Activated T-cell treated with anti-CD3 and anti-CD28 coated beads, Interleukin-2, amount 50 U/mL, for 4 hours (primary cell): Measurements from ENCODE around the gene ETV3L. TPM values are rescaled to one million over a fixed set of nuclear protein-coding genes. Genes with fewer than 3 reads are reported as not detected.

Source experiments
- ATAC-seq, 2 donors: fragments of 200-7000 bp; cut with Tn5 transposase; one replicate each; pipeline ENCODE4 v1.10.0; 2021
- DNase-seq: peaks from one replicate; pipeline ENCODE4 v3.0.0-alpha.2; 2020
- H3K27me3 Mint-ChIP-seq: one replicate; pipeline ENCODE4 v1.8.0; 2021; ENCODE audit warnings: low read depth, mixed read lengths
- H3K36me3 Mint-ChIP-seq: one replicate; pipeline ENCODE4 v1.8.0; 2022; ENCODE audit warnings: mixed read lengths; ENCODE audit not compliant: insufficient read depth
- H3K4me1 Mint-ChIP-seq: one replicate; pipeline ENCODE4 v1.8.0; 2021; ENCODE audit warnings: low read depth, mixed read lengths
- H3K4me3 Mint-ChIP-seq: one replicate; pipeline ENCODE4 v1.8.0; 2021; ENCODE audit warnings: mild to moderate bottlenecking, moderate library complexity, mixed read lengths
- H3K9me3 Mint-ChIP-seq: one replicate; pipeline ENCODE4 v1.8.0; 2021; ENCODE audit warnings: mixed read lengths
- total RNA-seq, 3 donors: library from RNA; stranded (reverse); gene quantifications; one replicate each; pipeline ENCODE4 v1.2.1, GENCODE V29; 2021

The ETV3L gene
- total RNA-seq, result not detected

GRCh38 chr1:157099633-157100009 lies at the start of gene ETV3L:
TSS of gene ETV3L (minus strand) at chr1:157099808. CDS start at chr1:157099523, 285 bp downstream.
- no peak for ATAC-seq
- Mint-ChIP-seq H3K9me3 (no peaks in the 10 kb centered on the region), H3K4me1 (peaks cover 1% of the 10 kb centered on the region), H3K27me3 (no peaks in the 10 kb centered on the region), H3K36me3 (no peaks in the 10 kb centered on the region), H3K4me3 (no peak within 1 kb of the TSS)
- no peak for DNase-seq

DNA sequence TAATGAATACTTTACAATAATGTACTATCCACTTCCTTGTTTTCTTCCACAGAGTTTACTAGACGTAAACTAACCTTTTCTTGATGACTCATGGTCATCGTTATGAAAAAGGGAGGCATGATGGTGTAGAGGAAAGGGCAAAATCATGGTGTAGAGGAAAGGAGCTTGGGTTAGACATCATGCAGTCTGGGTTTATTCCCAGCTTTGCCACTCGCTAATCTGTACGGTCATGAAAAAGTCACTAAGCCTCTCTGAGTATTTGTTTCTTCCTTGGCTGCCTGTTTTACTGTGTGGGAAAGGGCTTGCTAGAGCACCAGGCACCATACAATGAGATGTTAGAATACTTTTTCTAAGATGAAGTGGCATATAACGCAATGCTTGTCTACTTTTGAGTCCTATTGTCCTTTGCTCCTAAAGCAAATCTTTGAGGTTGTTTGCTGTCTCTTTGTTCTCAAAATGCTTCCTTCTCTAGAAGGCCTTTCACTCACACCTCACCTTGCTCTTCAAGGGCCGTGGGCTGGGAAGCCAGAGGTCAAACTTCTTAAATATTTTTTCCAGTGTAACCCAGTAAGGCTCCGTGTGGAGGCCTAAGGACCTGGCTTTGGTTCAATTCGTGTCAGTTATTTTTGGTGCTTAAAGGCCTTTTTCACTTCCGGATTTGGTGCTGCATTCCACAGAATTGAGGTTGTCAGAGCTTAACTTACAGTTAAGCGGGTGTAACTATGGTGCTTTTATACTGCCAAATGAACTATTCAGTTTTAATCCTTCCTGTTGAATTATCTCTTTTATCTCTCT lies 48.5 kb upstream of the ETV3L start:
- Mint-ChIP-seq H3K27me3 (no peaks in the 10 kb centered on the region), H3K4me3 (no peak overlapping the region), H3K4me1 (peaks cover 10% of the 10 kb centered on the region), H3K36me3 (no peaks in the 10 kb centered on the region), H3K9me3 (no peaks in the 10 kb centered on the region)
- DNase-seq (no peak), ATAC-seq (no peak)

GRCh38 chr1:157147037-157147436 lies 47.4 kb upstream of the ETV3L start:
- ATAC-seq, result peak; percentile 19 to 43
- Mint-ChIP-seq H3K4me3 (no peak overlapping the region), H3K27me3 (no peaks in the 10 kb centered on the region), H3K9me3 (no peaks in the 10 kb centered on the region), H3K36me3 (no peaks in the 10 kb centered on the region), H3K4me1 (peaks cover 10% of the 10 kb centered on the region)
- no peak for DNase-seq

GRCh38 chr1:157146244-157146643 lies 46.6 kb upstream of the ETV3L start:
- Mint-ChIP-seq H3K9me3 (no peaks in the 10 kb centered on the region), H3K4me1 (peaks cover 10% of the 10 kb centered on the region), H3K27me3 (no peaks in the 10 kb centered on the region), H3K4me3 (no peak overlapping the region), H3K36me3 (no peaks in the 10 kb centered on the region)
- ATAC-seq (no peak), DNase-seq (no peak)

GRCh38 chr1:157145076-157145475 lies 45.5 kb upstream of the ETV3L start:
- no peak for DNase-seq
- H3K9me3 Mint-ChIP-seq, result no peaks in the 10 kb centered on the region
- H3K27me3 Mint-ChIP-seq, result no peaks in the 10 kb centered on the region
- no peak for ATAC-seq
- no peak overlapping the region for H3K4me3 Mint-ChIP-seq
- no peaks in the 10 kb centered on the region for H3K36me3 Mint-ChIP-seq
- peaks cover 13% of the 10 kb centered on the region for H3K4me1 Mint-ChIP-seq

DNA sequence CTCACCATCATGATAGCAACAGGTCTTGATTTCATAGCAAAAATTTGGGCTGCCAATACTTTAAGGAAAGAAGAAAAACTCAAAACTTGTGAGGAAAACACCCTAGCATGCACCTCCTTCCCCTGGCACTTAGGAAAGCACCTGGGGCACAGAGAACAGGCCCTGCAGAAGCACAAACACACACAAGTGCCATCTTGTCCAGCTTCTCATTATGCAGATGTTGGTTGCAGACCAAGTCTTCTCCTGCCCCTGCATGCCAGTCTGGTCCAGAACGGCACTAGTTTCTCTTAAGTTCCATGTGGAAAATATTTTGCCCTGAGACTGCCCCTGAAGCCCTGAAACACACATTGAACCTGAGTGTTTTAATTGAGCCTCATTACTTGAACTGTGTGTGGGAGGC lies 44.9 kb upstream of the ETV3L start:
- DNase-seq (no peak), ATAC-seq (no peak)
- peaks cover 18% of the 10 kb centered on the region for H3K4me1 Mint-ChIP-seq
- H3K27me3 Mint-ChIP-seq, result no peaks in the 10 kb centered on the region
- H3K36me3 Mint-ChIP-seq, result no peaks in the 10 kb centered on the region
- H3K4me3 Mint-ChIP-seq, result no peak overlapping the region
- H3K9me3 Mint-ChIP-seq, result no peaks in the 10 kb centered on the region

GRCh38 chr1:157142765-157143423 lies 43.3 kb upstream of the ETV3L start:
- Mint-ChIP-seq H3K9me3 (no peaks in the 10 kb centered on the region), H3K4me3 (no peak overlapping the region), H3K27me3 (no peaks in the 10 kb centered on the region), H3K36me3 (no peaks in the 10 kb centered on the region), H3K4me1 (peaks cover 24% of the 10 kb centered on the region)
- DNase-seq (no peak), ATAC-seq (no peak)

GRCh38 chr1:157142201-157142600 lies 42.6 kb upstream of the ETV3L start:
- no peak for ATAC-seq
- Mint-ChIP-seq H3K27me3 (no peaks in the 10 kb centered on the region), H3K4me3 (no peak overlapping the region), H3K36me3 (no peaks in the 10 kb centered on the region), H3K9me3 (no peaks in the 10 kb centered on the region), H3K4me1 (peaks cover 28% of the 10 kb centered on the region)
- DNase-seq, result no peak

DNA sequence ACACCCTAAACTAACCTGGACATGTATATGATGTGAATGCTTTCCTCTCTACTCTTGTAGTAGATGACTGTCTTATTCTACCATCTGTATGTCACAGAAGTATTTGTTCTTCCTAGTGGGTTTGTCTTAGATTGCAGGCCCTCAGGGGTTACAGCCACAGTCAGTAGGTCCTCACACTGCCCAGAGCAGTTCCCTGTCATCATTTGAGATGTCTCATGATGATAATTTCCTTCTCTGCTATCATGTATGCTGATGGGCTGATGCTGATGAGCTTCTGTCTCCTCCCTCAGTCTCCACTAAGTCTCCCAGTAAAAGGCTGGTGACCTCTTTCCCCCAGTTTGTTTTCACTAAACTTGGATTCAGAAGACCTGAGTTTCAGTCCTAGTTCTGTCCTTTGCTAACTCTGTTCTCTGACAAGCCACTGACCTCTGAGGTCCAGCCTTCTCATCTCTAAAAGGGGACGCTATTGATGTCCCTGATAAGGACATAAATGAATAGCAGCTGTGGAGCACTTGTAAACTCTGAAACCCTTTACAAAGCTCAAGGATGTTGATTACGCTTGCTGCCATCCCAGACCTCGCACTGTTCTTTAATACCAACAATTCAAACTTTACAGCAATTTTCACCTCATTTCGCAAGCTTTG lies 41.7 kb upstream of the ETV3L start:
- no peaks in the 10 kb centered on the region for H3K27me3 Mint-ChIP-seq
- H3K4me1 Mint-ChIP-seq, result peaks cover 37% of the 10 kb centered on the region
- no peak for ATAC-seq
- no peaks in the 10 kb centered on the region for H3K9me3 Mint-ChIP-seq
- H3K36me3 Mint-ChIP-seq, result peaks cover under 1% of the 10 kb centered on the region
- DNase-seq, result no peak
- H3K4me3 Mint-ChIP-seq, result no peak overlapping the region

- H3K36me3 Mint-ChIP-seq, result peaks cover 9% of the 10 kb centered on the region
- peaks cover 49% of the 10 kb centered on the region for H3K4me1 Mint-ChIP-seq
- no peak overlapping the region for H3K4me3 Mint-ChIP-seq
- H3K9me3 Mint-ChIP-seq, result no peaks in the 10 kb centered on the region
- peak; percentile 58 to 64 for ATAC-seq
- no peaks in the 10 kb centered on the region for H3K27me3 Mint-ChIP-seq
- DNase-seq, result no peak
These were observed 40.5 kb upstream of the ETV3L start for GRCh38 chr1:157140063-157140588.

GRCh38 chr1:157139052-157139715 lies 39.6 kb upstream of the ETV3L start:
- Mint-ChIP-seq H3K9me3 (no peaks in the 10 kb centered on the region), H3K4me1 (peaks cover 58% of the 10 kb centered on the region), H3K36me3 (peaks cover 17% of the 10 kb centered on the region), H3K27me3 (no peaks in the 10 kb centered on the region), H3K4me3 (peak overlapping the region; percentile 98)
- DNase-seq (no peak), ATAC-seq (no peak)

DNA sequence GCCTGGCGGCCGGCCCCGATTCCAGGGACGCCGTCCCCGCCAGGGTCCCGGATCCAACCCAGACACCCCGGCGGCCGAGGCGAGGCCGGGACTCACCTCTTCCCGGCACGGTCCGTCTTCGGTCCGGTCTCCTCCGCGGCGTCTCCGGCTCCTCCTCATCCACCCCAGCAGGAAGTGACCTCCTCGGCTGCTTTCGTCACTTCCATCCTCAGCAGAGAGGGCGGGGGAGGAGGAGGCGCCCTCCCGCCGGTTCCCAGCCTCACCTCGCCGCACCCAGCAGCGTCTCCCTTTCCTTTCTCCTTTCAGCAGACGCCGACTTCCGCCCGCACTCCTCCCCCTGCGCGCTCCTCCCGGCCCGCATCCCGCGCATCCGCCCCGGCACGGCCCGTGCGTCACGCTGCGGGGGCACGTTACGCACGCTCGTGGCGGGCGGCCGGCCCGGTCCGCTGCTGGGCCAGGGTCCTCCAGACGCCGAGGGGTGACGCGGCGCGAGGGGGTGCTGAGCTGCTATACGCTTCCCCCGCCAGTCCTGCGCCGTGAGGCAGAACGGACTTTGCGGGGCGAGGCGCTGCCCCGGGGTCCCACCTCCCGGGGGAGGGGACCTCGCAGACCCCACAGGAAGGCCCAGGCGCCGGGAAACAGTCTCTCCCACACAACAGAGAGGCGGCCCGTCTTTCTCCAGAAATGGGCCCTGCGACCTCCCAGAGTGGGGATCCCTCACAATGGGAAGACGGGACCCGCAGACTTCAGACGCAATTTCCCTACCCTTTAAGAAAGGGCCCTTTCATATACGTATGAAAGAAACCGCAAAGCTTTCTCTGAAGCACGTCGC lies 38.8 kb upstream of the ETV3L start, which contains the start of gene ETV3:
Gene ETV3, minus strand, starts transcription at position 176 of the 832 bp plus-strand sequence. CDS start 2,043 bp downstream, outside the sequence.
- ATAC-seq, result peak; percentile 82
- H3K27me3 Mint-ChIP-seq, result no peaks in the 10 kb centered on the region
- peak; percentile 76 for DNase-seq
- H3K36me3 Mint-ChIP-seq, result peaks cover 24% of the 10 kb centered on the region
- peak within 1 kb of the TSS; percentile 98 for H3K4me3 Mint-ChIP-seq
- H3K4me1 Mint-ChIP-seq, result peaks cover 66% of the 10 kb centered on the region
- H3K9me3 Mint-ChIP-seq, result no peaks in the 10 kb centered on the region

- Mint-ChIP-seq H3K4me3 (peak overlapping the region; percentile 98), H3K36me3 (peaks cover 31% of the 10 kb centered on the region), H3K4me1 (peaks cover 74% of the 10 kb centered on the region), H3K9me3 (no peaks in the 10 kb centered on the region), H3K27me3 (no peaks in the 10 kb centered on the region)
- peak; percentile 8 to 11 for ATAC-seq
- no peak for DNase-seq
These were observed 38.0 kb upstream of the ETV3L start for GRCh38 chr1:157137408-157138219.
